ENCODE results near the gene SLCO3A1. TPM values are rescaled to one million over a fixed set of nuclear protein-coding genes. Genes with fewer than 3 reads are reported as not detected.

SLCO3A1 gene
- total RNA-seq, 1 experiment from 2014 or later = 10.1 TPM

DNA sequence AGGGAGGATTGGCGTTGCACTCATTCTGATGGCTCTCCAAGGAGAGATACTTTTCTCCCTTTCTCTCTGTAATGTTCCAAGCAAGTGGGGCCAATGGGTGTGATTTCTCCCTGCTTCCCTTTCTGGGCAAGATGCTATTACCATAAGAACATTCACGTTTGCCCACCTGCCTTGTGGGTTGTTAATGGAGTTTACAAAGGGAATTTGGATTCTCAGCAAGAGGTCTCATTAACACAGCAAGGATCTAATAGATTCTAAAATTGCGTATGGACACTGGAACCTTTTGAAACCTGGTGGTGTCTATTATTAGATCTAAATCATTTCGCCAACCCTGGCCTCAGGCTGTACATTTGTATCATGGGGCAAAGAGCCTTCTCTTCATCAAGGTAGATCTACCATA lies 74.1 kb downstream of the SLCO3A1 start:
- TF ChIP-seq, protein P1, sequence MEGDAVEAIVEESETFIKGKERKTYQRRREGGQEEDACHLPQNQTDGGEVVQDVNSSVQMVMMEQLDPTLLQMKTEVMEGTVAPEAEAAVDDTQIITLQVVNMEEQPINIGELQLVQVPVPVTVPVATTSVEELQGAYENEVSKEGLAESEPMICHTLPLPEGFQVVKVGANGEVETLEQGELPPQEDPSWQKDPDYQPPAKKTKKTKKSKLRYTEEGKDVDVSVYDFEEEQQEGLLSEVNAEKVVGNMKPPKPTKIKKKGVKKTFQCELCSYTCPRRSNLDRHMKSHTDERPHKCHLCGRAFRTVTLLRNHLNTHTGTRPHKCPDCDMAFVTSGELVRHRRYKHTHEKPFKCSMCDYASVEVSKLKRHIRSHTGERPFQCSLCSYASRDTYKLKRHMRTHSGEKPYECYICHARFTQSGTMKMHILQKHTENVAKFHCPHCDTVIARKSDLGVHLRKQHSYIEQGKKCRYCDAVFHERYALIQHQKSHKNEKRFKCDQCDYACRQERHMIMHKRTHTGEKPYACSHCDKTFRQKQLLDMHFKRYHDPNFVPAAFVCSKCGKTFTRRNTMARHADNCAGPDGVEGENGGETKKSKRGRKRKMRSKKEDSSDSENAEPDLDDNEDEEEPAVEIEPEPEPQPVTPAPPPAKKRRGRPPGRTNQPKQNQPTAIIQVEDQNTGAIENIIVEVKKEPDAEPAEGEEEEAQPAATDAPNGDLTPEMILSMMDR (IDR thresholded peaks at IDR 0.05; ENCODE audit: unreplicated experiment) = no peak
- intact Hi-C loops (cut with micrococcal nuclease) = no loop called here
- no peaks in the 10 kb centered on the region for H3K9me3 Mint-ChIP-seq (ENCODE audit: unreplicated experiment)
- no TSS peak for BruUV-seq (replicated peaks)
- POLR2A ChIA-PET = interaction anchor here (3.1 kb wide), 1 partner anchor 60 kb away, joined by 12 read pairs; no protein-coding TSS in a partner anchor
- no peak for DNase-seq (ENCODE audit: unreplicated experiment)
- H3K36me3 Mint-ChIP-seq (ENCODE audit: insufficient read depth, unreplicated experiment) = no peaks in the 10 kb centered on the region
- H3K27ac Mint-ChIP-seq (ENCODE audit: low read depth, unreplicated experiment) = no peak overlapping the region
- no peak overlapping the region for H3K4me3 Mint-ChIP-seq (ENCODE audit: unreplicated experiment)
- CTCF ChIA-PET = interaction anchor here (1.0 to 2.8 kb wide), 2 partner anchors 12 to 74 kb away, joined by 6 to 13 read pairs; partner anchors contain the start of gene SLCO3A1
- H3K27me3 Mint-ChIP-seq (ENCODE audit: insufficient read depth, unreplicated experiment) = no peaks in the 10 kb centered on the region
- H3K4me1 Mint-ChIP-seq (ENCODE audit: insufficient read depth, unreplicated experiment) = peaks cover 15% of the 10 kb centered on the region

DNA sequence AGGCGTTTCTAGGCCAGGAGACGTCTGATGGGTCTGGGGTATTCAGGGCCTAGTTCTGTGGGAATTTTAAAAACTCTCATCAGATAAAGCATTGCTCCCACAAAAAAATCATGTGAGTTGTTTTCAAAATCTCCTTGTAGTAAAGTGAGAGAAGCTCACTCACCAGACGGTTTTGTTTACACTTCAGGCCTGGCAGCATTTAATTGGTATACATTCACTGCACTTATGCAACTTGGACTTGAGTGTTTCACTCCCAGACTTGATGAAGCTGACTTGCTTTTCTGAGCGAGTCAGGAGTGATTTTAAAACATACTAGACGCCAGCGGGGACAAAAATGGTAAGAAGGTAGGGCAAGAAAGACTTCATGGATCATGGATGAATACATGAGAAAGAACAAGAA lies 75.2 kb downstream of the SLCO3A1 start:
- DNase-seq (ENCODE audit: unreplicated experiment) = no peak
- intact Hi-C loops (cut with micrococcal nuclease) = no loop called here
- H3K9me3 Mint-ChIP-seq (ENCODE audit: unreplicated experiment) = no peaks in the 10 kb centered on the region
- POLR2A ChIA-PET = interaction anchor here (0.9 to 3.8 kb wide), 3 partner anchors 13 to 63 kb away, joined by 3 to 22 read pairs (median 12); no protein-coding TSS in a partner anchor
- CTCF ChIA-PET = interaction anchor here (0.8 to 2.8 kb wide), 5 partner anchors 11 to 76 kb away, joined by 3 to 13 read pairs (median 4); partner anchors contain the start of gene SLCO3A1
- no peaks in the 10 kb centered on the region for H3K27me3 Mint-ChIP-seq (ENCODE audit: insufficient read depth, unreplicated experiment)
- no peak overlapping the region for H3K4me3 Mint-ChIP-seq (ENCODE audit: unreplicated experiment)
- TF ChIP-seq, protein P1 (IDR thresholded peaks at IDR 0.05; ENCODE audit: unreplicated experiment) = no peak
- H3K36me3 Mint-ChIP-seq (ENCODE audit: insufficient read depth, unreplicated experiment) = no peaks in the 10 kb centered on the region
- no peak overlapping the region for H3K27ac Mint-ChIP-seq (ENCODE audit: low read depth, unreplicated experiment)
- BruUV-seq (replicated peaks) = no TSS peak
- peaks cover 15% of the 10 kb centered on the region for H3K4me1 Mint-ChIP-seq (ENCODE audit: insufficient read depth, unreplicated experiment)

GRCh38 chr15:91929509-91929908 lies 76.0 kb downstream of the SLCO3A1 start:
- POLR2A ChIA-PET = interaction anchor here (1.4 to 3.8 kb wide), 3 partner anchors 12 to 62 kb away, joined by 3 to 22 read pairs (median 12); no protein-coding TSS in a partner anchor
- DNase-seq (ENCODE audit: unreplicated experiment) = no peak
- Mint-ChIP-seq H3K27ac (ENCODE audit: low read depth, unreplicated experiment) (peak overlapping the region; percentile 42), H3K27me3 (ENCODE audit: insufficient read depth, unreplicated experiment) (no peaks in the 10 kb centered on the region), H3K4me1 (ENCODE audit: insufficient read depth, unreplicated experiment) (peaks cover 15% of the 10 kb centered on the region), H3K4me3 (ENCODE audit: unreplicated experiment) (no peak overlapping the region), H3K9me3 (ENCODE audit: unreplicated experiment) (no peaks in the 10 kb centered on the region), H3K36me3 (ENCODE audit: insufficient read depth, unreplicated experiment) (no peaks in the 10 kb centered on the region)
- CTCF ChIA-PET = interaction anchor here (1.1 to 2.8 kb wide), 3 partner anchors 10 to 77 kb away, joined by 3 to 13 read pairs (median 4); no protein-coding TSS in a partner anchor
- BruUV-seq (replicated peaks) = no TSS peak
- TF ChIP-seq, protein P1 (IDR thresholded peaks at IDR 0.05; ENCODE audit: unreplicated experiment) = no peak
- intact Hi-C loops (cut with micrococcal nuclease) = no loop called here

GRCh38 chr15:91930092-91930491 lies 76.6 kb downstream of the SLCO3A1 start:
- no TSS peak for BruUV-seq (replicated peaks)
- Mint-ChIP-seq H3K27ac (ENCODE audit: low read depth, unreplicated experiment) (peak overlapping the region; percentile 42), H3K9me3 (ENCODE audit: unreplicated experiment) (no peaks in the 10 kb centered on the region), H3K4me3 (ENCODE audit: unreplicated experiment) (no peak overlapping the region), H3K36me3 (ENCODE audit: insufficient read depth, unreplicated experiment) (no peaks in the 10 kb centered on the region), H3K4me1 (ENCODE audit: insufficient read depth, unreplicated experiment) (peaks cover 15% of the 10 kb centered on the region), H3K27me3 (ENCODE audit: insufficient read depth, unreplicated experiment) (no peaks in the 10 kb centered on the region)
- TF ChIP-seq, protein P1 (IDR thresholded peaks at IDR 0.05; ENCODE audit: unreplicated experiment) = no peak
- no peak for DNase-seq (ENCODE audit: unreplicated experiment)
- ChIA-PET POLR2A (interaction anchor here (1.4 to 3.8 kb wide), 3 partner anchors 12 to 63 kb away, joined by 3 to 22 read pairs (median 12); no protein-coding TSS in a partner anchor), CTCF (interaction anchor here (0.8 to 2.8 kb wide), 3 partner anchors 9 to 63 kb away, joined by 3 to 13 read pairs (median 3); no protein-coding TSS in a partner anchor)
- intact Hi-C loops (cut with micrococcal nuclease) = no loop called here
